Natural killer cell (primary cell): ENCODE results near the gene ZBTB40. TPM values are rescaled to one million over a fixed set of nuclear protein-coding genes. Genes with fewer than 3 reads are reported as not detected.
A peak's percentile ranks its signal among the peaks of the same experiment; 100 is the strongest.

ENCODE experiments used
- ATAC-seq, 3 donors: fragments of 150-1000 bp in 2 of 3; fragments of 200-7000 bp in 1 of 3; cut with Tn5 transposase; 1 replicate in 1 of 3; 2 replicates in 2 of 3; pipeline ENCODE4 v1.10.0; 2021; ENCODE audit warnings: mild to moderate bottlenecking in 2 of 3, moderate library complexity in 2 of 3
- DNase-seq, 2 donors: peaks; one replicate each; pipeline versions ENCODE4 v3.0.0 to v3.0.0-alpha.2; 2013 to 2021; ENCODE audit warnings: mixed read lengths in 1 of 2
- H3K27ac ChIP-seq: one replicate; pipeline ENCODE4 v1.5.1; 2013; ENCODE audit warnings: mild to moderate bottlenecking, low read length
- H3K27me3 ChIP-seq: one replicate; pipeline ENCODE4 v1.6.1; 2013; ENCODE audit warnings: low read length; ENCODE audit not compliant: control insufficient read depth, insufficient read depth
- H3K36me3 ChIP-seq: one replicate; pipeline ENCODE4 v1.6.1; 2013; ENCODE audit warnings: low read length; ENCODE audit not compliant: control insufficient read depth, insufficient read depth
- H3K4me1 ChIP-seq: one replicate; pipeline ENCODE4 v1.6.1; 2013; ENCODE audit warnings: low read length; ENCODE audit not compliant: control insufficient read depth, insufficient read depth
- H3K4me3 ChIP-seq: one replicate; pipeline ENCODE4 v1.5.1; 2013; ENCODE audit warnings: low read length
- H3K9me3 ChIP-seq: one replicate; pipeline ENCODE4 v1.6.1; 2013; ENCODE audit warnings: low read length; ENCODE audit not compliant: control insufficient read depth, insufficient read depth
- H3K27ac Mint-ChIP-seq, 2 donors: one replicate each; pipeline ENCODE4 v1.8.0; 2022; ENCODE audit warnings: mild to moderate bottlenecking in 2 of 2, mixed read lengths in 2 of 2, moderate library complexity in 1 of 2
- H3K27me3 Mint-ChIP-seq, 2 donors: one replicate each; pipeline ENCODE4 v1.8.0; 2022; ENCODE audit warnings: low read depth in 2 of 2, mixed read lengths in 2 of 2
- H3K36me3 Mint-ChIP-seq: one replicate; pipeline ENCODE4 v1.8.0; 2022; ENCODE audit warnings: mixed read lengths
- H3K4me1 Mint-ChIP-seq, 2 donors: one replicate each; pipeline ENCODE4 v1.8.0; 2022; ENCODE audit warnings: mixed read lengths in 2 of 2
- H3K4me3 Mint-ChIP-seq: one replicate; pipeline ENCODE4 v1.8.0; 2022; ENCODE audit warnings: mild to moderate bottlenecking, moderate library complexity, mixed read lengths
- H3K9me3 Mint-ChIP-seq, 2 donors: one replicate each; pipeline ENCODE4 v1.8.0; 2022; ENCODE audit warnings: mixed read lengths in 2 of 2
- CTCF ChIP-seq: fragments of 200-600 bp; IDR thresholded peaks from one replicate; pipeline ENCODE4 v1.8.0; 2022; ENCODE audit warnings: antibody characterized with exemption
- WGBS: methylation state at CpG from one replicate; pipeline ENCODE4 v1.1.7; 2013; ENCODE audit warnings: missing lambda C conversion rate; ENCODE audit not compliant: insufficient coverage; 5-methylcytosine and 5-hydroxymethylcytosine counted together
- intact Hi-C: fragments of 100-400 bp; cut with micrococcal nuclease; formaldehyde crosslinking; loops from one replicate; pipeline ENCODE4 v1.14.2; 2022
- total RNA-seq, 4 donors: library from RNA; stranded (reverse); fragments of 120-200 nt in 1 of 4; gene quantifications; one replicate each; pipeline versions ENCODE4 v1.2.3 to v1.2.4, GENCODE V29; 2013 to 2022

Gene ZBTB40
- total RNA-seq: 10 to 100 TPM; 32.9 to 37.6 (median 36.7) TPM
- 31.3 TPM for total RNA-seq (2013)

- no peak for TF ChIP-seq CTCF
- Mint-ChIP-seq H3K36me3 (no peaks in the 10 kb centered on the region), H3K4me1 (peaks cover 20 to 34% of the 10 kb centered on the region in 2 donors), H3K9me3 (no peaks in the 10 kb centered on the region), H3K4me3 (peak within 1 kb of the TSS; percentile 98), H3K27ac (peak within 1 kb of the TSS; percentile 97 to 98), H3K27me3 (no peaks in the 10 kb centered on the region)
- no peaks in the 10 kb centered on the region for H3K27me3 ChIP-seq
- no peaks in the 10 kb centered on the region for H3K9me3 ChIP-seq
- H3K36me3 ChIP-seq: no peaks in the 10 kb centered on the region
- DNase-seq: peak; percentile 95 to 96
- intact Hi-C loops: loop anchor here (2.0 to 5.0 kb wide), 2 partner anchors 23 to 670 kb away; partner anchors contain the start of gene USP48
- H3K27ac ChIP-seq: peak within 1 kb of the TSS; percentile 88
- peak within 1 kb of the TSS; percentile 84 for H3K4me3 ChIP-seq
- WGBS: under 1% methylated on average over 67 of the region's 68 CpGs
- peak; percentile 92 to 98 (median 97) for ATAC-seq
- H3K4me1 ChIP-seq: peaks cover 14% of the 10 kb centered on the region
These were observed at the start of gene ZBTB40 for GRCh38 chr1:22451702-22452480. TSS of gene ZBTB40 (plus strand) at chr1:22451851. CDS start at chr1:22489949, 38,098 bp downstream.

GRCh38 chr1:22402356-22403053 lies 49.1 kb upstream of the ZBTB40 start:
- H3K27me3 Mint-ChIP-seq: peaks cover 39 to 73% of the 10 kb centered on the region in 2 donors

GRCh38 chr1:22404486-22404885 lies 47.2 kb upstream of the ZBTB40 start:
- no peak overlapping the region for H3K27ac ChIP-seq
- no peaks in the 10 kb centered on the region for H3K4me1 ChIP-seq
- peaks cover 0 to 3% of the 10 kb centered on the region in 2 donors for H3K4me1 Mint-ChIP-seq
- H3K4me3 Mint-ChIP-seq: no peak overlapping the region
- no peaks in the 10 kb centered on the region for H3K36me3 Mint-ChIP-seq
- no peaks in the 10 kb centered on the region for H3K27me3 ChIP-seq
- peaks cover 35 to 54% of the 10 kb centered on the region in 2 donors for H3K27me3 Mint-ChIP-seq
- DNase-seq (no peak), ATAC-seq (no peak)
- no peak overlapping the region for H3K27ac Mint-ChIP-seq
- no peak overlapping the region for H3K4me3 ChIP-seq
- H3K9me3 ChIP-seq: no peaks in the 10 kb centered on the region
- 28% methylated on average over 2 of the region's 5 CpGs for WGBS
- no peaks in the 10 kb centered on the region for H3K36me3 ChIP-seq
- TF ChIP-seq CTCF: no peak
- no peaks in the 10 kb centered on the region for H3K9me3 Mint-ChIP-seq
- intact Hi-C loops: no loop called here

More at GRCh38 chr1:22402356-22403053, 49.1 kb upstream of the ZBTB40 start:
- Mint-ChIP-seq H3K36me3 (no peaks in the 10 kb centered on the region), H3K4me1 (peaks cover 14 to 17% of the 10 kb centered on the region in 2 donors), H3K4me3 (no peak overlapping the region), H3K9me3 (no peaks in the 10 kb centered on the region), H3K27ac (no peak overlapping the region)
- Histone ChIP-seq H3K9me3 (no peaks in the 10 kb centered on the region), H3K36me3 (no peaks in the 10 kb centered on the region), H3K27me3 (no peaks in the 10 kb centered on the region), H3K4me1 (peaks cover 9% of the 10 kb centered on the region), H3K4me3 (no peak overlapping the region), H3K27ac (no peak overlapping the region)
- ATAC-seq (peak in 1 of 3 donors; percentile 21), DNase-seq (no peak)
- TF ChIP-seq CTCF: no peak
- 81% methylated on average over 11 of the region's 12 CpGs for WGBS
- intact Hi-C loops: no loop called here
